Activated CD8-positive, alpha-beta memory T cell treated with anti-CD3 and anti-CD28 coated beads, Interleukin-2, amount 50 U/mL, for 1 hour (primary cell): ENCODE data around the gene DNAH3.
"Not testable (repeated sequence)": the region's sequence is repeated elsewhere in the genome, so short reads cannot be mapped to it uniquely, and the experiment has no call there.

ENCODE experiments used
- DNase-seq: peaks from one replicate; pipeline ENCODE4 v3.0.0-alpha.2; 2020; ENCODE audit errors: extremely low read depth

DNAH3 gene

GRCh38 chr16:20940871-20941635 lies 209.6 kb downstream of the DNAH3 start:
- no peak for DNase-seq

GRCh38 chr16:20939611-20940010 lies 211.0 kb downstream of the DNAH3 start:
- no peak for DNase-seq

- DNase-seq, result no peak
These were observed 212.2 kb downstream of the DNAH3 start for GRCh38 chr16:20938426-20938825.

GRCh38 chr16:20937736-20938135 lies 212.9 kb downstream of the DNAH3 start:
- DNase-seq, result no peak

- no peak for DNase-seq
These were observed 217.1 kb downstream of the DNAH3 start for GRCh38 chr16:20933589-20933988.

GRCh38 chr16:20931066-20931600 lies 219.5 kb downstream of the DNAH3 start:
- DNase-seq, result no peak

- DNase-seq, result no peak
These were observed 220.3 kb downstream of the DNAH3 start for GRCh38 chr16:20930365-20930690.

GRCh38 chr16:20929676-20930364 lies 220.8 kb downstream of the DNAH3 start:
- not testable (repeated sequence) for DNase-seq

GRCh38 chr16:20928774-20929411 lies 221.8 kb downstream of the DNAH3 start:
- no peak for DNase-seq

- DNase-seq, result no peak
These were observed 224.9 kb downstream of the DNAH3 start for GRCh38 chr16:20925751-20926150.

GRCh38 chr16:20923876-20924275 lies 226.8 kb downstream of the DNAH3 start:
- no peak for DNase-seq

- DNase-seq, result no peak
These were observed 229.8 kb downstream of the DNAH3 start for GRCh38 chr16:20920799-20921198.

- DNase-seq, result no peak
These were observed 230.6 kb downstream of the DNAH3 start for GRCh38 chr16:20920091-20920490.

GRCh38 chr16:20918486-20919239 lies 232.0 kb downstream of the DNAH3 start:
- DNase-seq, result no peak

GRCh38 chr16:20916942-20917341 lies 233.7 kb downstream of the DNAH3 start:
- no peak for DNase-seq

GRCh38 chr16:20916289-20916688 lies 234.4 kb downstream of the DNAH3 start:
- no peak for DNase-seq

- DNase-seq, result no peak
These were observed 239.3 kb downstream of the DNAH3 start for GRCh38 chr16:20911361-20911760.

GRCh38 chr16:20910781-20911321 lies 239.8 kb downstream of the DNAH3 start:
- DNase-seq, result no peak

- no peak for DNase-seq
These were observed 244.0 kb downstream of the DNAH3 start for GRCh38 chr16:20906341-20907255.

- DNase-seq, result no peak
These were observed 245.1 kb downstream of the DNAH3 start for GRCh38 chr16:20905576-20905975.
